Astrocyte (in vitro differentiated cells and primary cell): ENCODE data around the gene GALK1. TPM values are rescaled to one million over a fixed set of nuclear protein-coding genes. Genes with fewer than 3 reads are reported as not detected.

Experiments used
- DNase-seq: peaks from one replicate; pipeline ENCODE4 v3.0.0-alpha.2; 2010; ENCODE audit warnings: low read depth
- FAIRE-seq: peaks from 2 replicates; lab custom pipeline; 2011; peaks lifted over from hg19 to GRCh38; lab: Jason Lieb, UNC
- H2AFZ ChIP-seq: 2 replicates; pipeline ENCODE4 v1.6.0; 2012; ENCODE audit warnings: low read depth, low read length, inconsistent platforms
- H3K27ac ChIP-seq: 2 replicates; pipeline ENCODE4 v1.5.1; 2011; ENCODE audit warnings: low read depth, low read length, inconsistent platforms
- H3K27me3 ChIP-seq: 2 replicates; pipeline ENCODE4 v1.6.0; 2011; ENCODE audit warnings: low read length, inconsistent platforms; ENCODE audit not compliant: insufficient read depth
- H3K36me3 ChIP-seq: 2 replicates; pipeline ENCODE4 v1.5.1; 2011; ENCODE audit warnings: low read length, inconsistent platforms; ENCODE audit not compliant: insufficient read depth
- H3K4me1 ChIP-seq: 2 replicates; pipeline ENCODE4 v1.5.1; 2011; ENCODE audit warnings: low read length, inconsistent platforms; ENCODE audit not compliant: insufficient read depth
- H3K4me2 ChIP-seq: 2 replicates; pipeline ENCODE4 v1.6.0; 2012; ENCODE audit warnings: low read length, inconsistent platforms
- H3K4me3 ChIP-seq: 2 replicates; pipeline ENCODE4 v1.5.1; 2011; ENCODE audit warnings: low read depth, mild to moderate bottlenecking, low read length, inconsistent platforms; ENCODE audit not compliant: insufficient read depth
- H3K79me2 ChIP-seq: 2 replicates; pipeline ENCODE4 v1.6.0; 2012; ENCODE audit warnings: mild to moderate bottlenecking, low read length, inconsistent platforms; ENCODE audit not compliant: insufficient read depth
- H3K9ac ChIP-seq: 2 replicates; pipeline ENCODE4 v1.6.0; 2012; ENCODE audit warnings: mild to moderate bottlenecking, low read length, inconsistent platforms
- H3K9me3 ChIP-seq: 2 replicates; pipeline ENCODE4 v1.5.1; 2012; ENCODE audit warnings: low read depth, mild to moderate bottlenecking, low read length, inconsistent platforms; ENCODE audit not compliant: insufficient read depth
- H4K20me1 ChIP-seq: 2 replicates; pipeline ENCODE4 v1.6.0; 2012; ENCODE audit warnings: low read length, inconsistent platforms; ENCODE audit not compliant: insufficient read depth
- H3K27ac Mint-ChIP-seq: one replicate; pipeline ENCODE4 v1.8.0; 2021; ENCODE audit warnings: mild to moderate bottlenecking, mixed read lengths; ENCODE audit not compliant: unreplicated experiment
- H3K27me3 Mint-ChIP-seq: one replicate; pipeline ENCODE4 v1.8.0; 2021; ENCODE audit warnings: low read depth, mixed read lengths; ENCODE audit not compliant: unreplicated experiment
- H3K36me3 Mint-ChIP-seq: one replicate; pipeline ENCODE4 v1.8.0; 2021; ENCODE audit warnings: low read depth, mixed read lengths; ENCODE audit not compliant: unreplicated experiment
- H3K4me1 Mint-ChIP-seq: one replicate; pipeline ENCODE4 v1.8.0; 2021; ENCODE audit warnings: low read depth, mixed read lengths; ENCODE audit not compliant: unreplicated experiment
- H3K4me3 Mint-ChIP-seq: one replicate; pipeline ENCODE4 v1.8.0; 2021; ENCODE audit warnings: mild to moderate bottlenecking, moderate library complexity, mixed read lengths; ENCODE audit not compliant: unreplicated experiment
- H3K9me3 Mint-ChIP-seq: one replicate; pipeline ENCODE4 v1.8.0; 2021; ENCODE audit warnings: mild to moderate bottlenecking, mixed read lengths; ENCODE audit not compliant: unreplicated experiment
- CTCF ChIP-seq: IDR thresholded peaks from 2 replicates; pipeline ENCODE4 v1.5.1; 2011; ENCODE audit warnings: low read depth, mild to moderate bottlenecking, inconsistent platforms, low read length, moderate library complexity; ENCODE audit not compliant: insufficient read depth
- EZH2 ChIP-seq: IDR thresholded peaks from 2 replicates; pipeline ENCODE4 v1.6.1; 2012; ENCODE audit warnings: mild to moderate bottlenecking, low read length, inconsistent platforms; ENCODE audit not compliant: insufficient read depth
- total RNA-seq: library from RNA; stranded (reverse); gene quantifications from 2 replicates; pipeline ENCODE4 v1.2.1, GENCODE V29; 2021

GALK1 gene
- total RNA-seq, 1 donor from 2014 or later, result 22.6 TPM

- Histone ChIP-seq H2AFZ (no peak overlapping the region), H3K27me3 (no peaks in the 10 kb centered on the region), H3K79me2 (peaks cover 95% of the 10 kb centered on the region), H4K20me1 (peaks cover 11% of the 10 kb centered on the region), H3K9me3 (no peaks in the 10 kb centered on the region), H3K4me1 (peaks cover 5% of the 10 kb centered on the region), H3K4me2 (no peak overlapping the region), H3K36me3 (peaks cover 7% of the 10 kb centered on the region), H3K27ac (no peak overlapping the region), H3K9ac (no peak overlapping the region), H3K4me3 (no peak overlapping the region)
- FAIRE-seq (no peak), DNase-seq (no peak)
- Mint-ChIP-seq H3K27ac (no peak overlapping the region), H3K4me1 (peaks cover 13% of the 10 kb centered on the region), H3K27me3 (no peaks in the 10 kb centered on the region), H3K9me3 (peaks cover 1% of the 10 kb centered on the region), H3K36me3 (peaks cover under 1% of the 10 kb centered on the region), H3K4me3 (no peak overlapping the region)
- no peak for TF ChIP-seq EZH2
- no peak for TF ChIP-seq CTCF
These were observed 26.3 kb upstream of the GALK1 start for GRCh38 chr17:75791254-75791653.

GRCh38 chr17:75785016-75785890, 20.3 kb upstream of the GALK1 start:
- H3K4me1 Mint-ChIP-seq, result peaks cover 23% of the 10 kb centered on the region
- H3K27me3 Mint-ChIP-seq, result no peaks in the 10 kb centered on the region
- Histone ChIP-seq H2AFZ (peak overlapping the region; percentile 76), H3K9me3 (no peaks in the 10 kb centered on the region), H3K4me3 (peak overlapping the region; percentile 61), H3K36me3 (no peaks in the 10 kb centered on the region), H3K79me2 (peaks cover 48% of the 10 kb centered on the region), H3K27me3 (no peaks in the 10 kb centered on the region), H3K4me2 (peak overlapping the region; percentile 86), H3K4me1 (peaks cover 28% of the 10 kb centered on the region), H3K27ac (peak overlapping the region; percentile 100), H3K9ac (peak overlapping the region; percentile 91), H4K20me1 (no peaks in the 10 kb centered on the region)
- H3K4me3 Mint-ChIP-seq, result peak overlapping the region; percentile 92
- H3K9me3 Mint-ChIP-seq, result no peaks in the 10 kb centered on the region
- peak overlapping the region; percentile 99 for H3K27ac Mint-ChIP-seq
- TF ChIP-seq EZH2 (no peak), CTCF (no peak)
- peaks cover 2% of the 10 kb centered on the region for H3K36me3 Mint-ChIP-seq
- FAIRE-seq, result no peak
- DNase-seq, result peak; percentile 72
